Ovary (tissue), 3 donors: ENCODE results near the gene HIVEP1.

Experiments used
- POLR2A ChIP-seq: fragments of 450-650 bp; IDR thresholded peaks from one replicate; pipeline ENCODE4 v1.6.1; 2017; ENCODE audit warnings: antibody characterized with exemption, mild to moderate bottlenecking, moderate library complexity
- TF ChIP-seq, protein P1 (sequence below), 3 donors: fragments of 450-650 bp in 2 of 3; fragments of 200-600 bp in 1 of 3; IDR thresholded peaks; one replicate each; pipeline versions ENCODE4 v1.5.1 to v1.8.0; 2016 to 2022; ENCODE audit warnings: antibody characterized with exemption in 3 of 3, mild to moderate bottlenecking in 1 of 3
- donor health status: DM: no; HTN: no; CAD: no.

DNA sequence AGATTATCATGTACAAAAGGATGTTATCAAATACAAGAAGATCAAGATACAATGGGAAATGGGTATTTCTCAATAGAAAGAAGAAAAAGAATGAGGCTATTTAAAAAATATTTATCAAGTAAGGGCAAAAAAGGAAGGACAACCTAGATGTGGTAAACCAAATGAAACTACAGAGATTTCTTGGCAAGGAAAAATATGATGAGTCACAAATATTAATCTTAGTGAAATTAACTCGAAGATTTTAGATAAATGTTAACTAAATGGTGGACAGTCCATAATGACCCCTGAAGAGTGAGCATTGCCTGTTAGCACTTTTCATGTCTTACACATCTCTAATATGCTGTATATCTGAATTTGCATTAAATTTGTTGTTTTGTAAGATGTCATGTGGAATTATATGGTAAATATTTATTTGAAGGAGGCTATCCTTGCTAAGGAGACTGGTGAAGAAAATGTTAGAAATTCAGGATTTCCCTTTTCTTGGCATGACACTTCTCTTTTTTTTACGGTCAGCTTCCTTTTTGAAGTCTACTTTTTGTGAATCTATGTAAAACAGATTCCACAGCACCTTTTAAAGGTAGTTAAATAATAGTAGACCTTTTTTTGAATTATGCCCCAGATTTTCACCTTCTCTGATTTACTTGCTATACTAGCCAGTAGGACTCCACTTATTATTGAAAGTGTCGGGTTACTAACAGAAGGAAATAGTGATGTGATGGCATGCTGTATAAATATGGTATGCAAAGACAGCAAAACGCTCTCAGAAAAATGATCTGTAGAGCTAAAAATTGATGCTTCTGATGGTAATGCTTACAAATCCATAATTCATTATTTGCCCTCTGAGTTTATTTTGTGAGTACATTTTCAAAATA is 120.5 kb downstream of the HIVEP1 start:
- TF ChIP-seq, protein P1, sequence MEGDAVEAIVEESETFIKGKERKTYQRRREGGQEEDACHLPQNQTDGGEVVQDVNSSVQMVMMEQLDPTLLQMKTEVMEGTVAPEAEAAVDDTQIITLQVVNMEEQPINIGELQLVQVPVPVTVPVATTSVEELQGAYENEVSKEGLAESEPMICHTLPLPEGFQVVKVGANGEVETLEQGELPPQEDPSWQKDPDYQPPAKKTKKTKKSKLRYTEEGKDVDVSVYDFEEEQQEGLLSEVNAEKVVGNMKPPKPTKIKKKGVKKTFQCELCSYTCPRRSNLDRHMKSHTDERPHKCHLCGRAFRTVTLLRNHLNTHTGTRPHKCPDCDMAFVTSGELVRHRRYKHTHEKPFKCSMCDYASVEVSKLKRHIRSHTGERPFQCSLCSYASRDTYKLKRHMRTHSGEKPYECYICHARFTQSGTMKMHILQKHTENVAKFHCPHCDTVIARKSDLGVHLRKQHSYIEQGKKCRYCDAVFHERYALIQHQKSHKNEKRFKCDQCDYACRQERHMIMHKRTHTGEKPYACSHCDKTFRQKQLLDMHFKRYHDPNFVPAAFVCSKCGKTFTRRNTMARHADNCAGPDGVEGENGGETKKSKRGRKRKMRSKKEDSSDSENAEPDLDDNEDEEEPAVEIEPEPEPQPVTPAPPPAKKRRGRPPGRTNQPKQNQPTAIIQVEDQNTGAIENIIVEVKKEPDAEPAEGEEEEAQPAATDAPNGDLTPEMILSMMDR (IDR thresholded peaks at IDR 0.05): no peak
- no peak for TF ChIP-seq POLR2A
